Measurements from ENCODE around the gene JARID2.
A peak's percentile ranks its signal among the peaks of the same experiment; 100 is the strongest.
"Not testable (repeated sequence)": the region's sequence is repeated elsewhere in the genome, so short reads cannot be mapped to it uniquely, and the experiment has no call there.

The JARID2 gene

GRCh38 chr6:15265787-15266186 lies 19.9 kb downstream of the JARID2 start:
- no peak for DNase-seq

GRCh38 chr6:15266423-15266996 lies 20.6 kb downstream of the JARID2 start:
- no peak for DNase-seq

GRCh38 chr6:15267221-15267620 lies 21.4 kb downstream of the JARID2 start:
- no peak for DNase-seq

GRCh38 chr6:15268137-15268908 lies 22.5 kb downstream of the JARID2 start:
- no peak for DNase-seq

- DNase-seq: no peak
Measured at GRCh38 chr6:15269011-15269410, 23.1 kb downstream of the JARID2 start.

GRCh38 chr6:15269619-15270018 lies 23.8 kb downstream of the JARID2 start:
- no peak for DNase-seq

GRCh38 chr6:15270402-15270801 lies 24.5 kb downstream of the JARID2 start:
- no peak for DNase-seq

GRCh38 chr6:15272562-15272961 lies 26.7 kb downstream of the JARID2 start:
- no peak for DNase-seq

GRCh38 chr6:15274692-15275387 lies 29.0 kb downstream of the JARID2 start:
- DNase-seq: no peak

GRCh38 chr6:15276036-15276985 lies 30.4 kb downstream of the JARID2 start:
- peak in 1 of 2 experiments; percentile 23 for DNase-seq

- DNase-seq: no peak
Measured at GRCh38 chr6:15279047-15279661, 33.3 kb downstream of the JARID2 start.

GRCh38 chr6:15280028-15280427 lies 34.2 kb downstream of the JARID2 start:
- no peak for DNase-seq

- DNase-seq: peak in 1 of 2 experiments; percentile 37
Measured at GRCh38 chr6:15280961-15281360, 35.1 kb downstream of the JARID2 start.

- DNase-seq: no peak
Measured at GRCh38 chr6:15282334-15282733, 36.5 kb downstream of the JARID2 start.

GRCh38 chr6:15283986-15284361 lies 38.1 kb downstream of the JARID2 start:
- DNase-seq: no peak

GRCh38 chr6:15284743-15285142 lies 38.9 kb downstream of the JARID2 start:
- DNase-seq: no peak

GRCh38 chr6:15285682-15286294 lies 39.9 kb downstream of the JARID2 start:
- no peak for DNase-seq

GRCh38 chr6:15287670-15288375 lies 42.0 kb downstream of the JARID2 start:
- DNase-seq: no peak

GRCh38 chr6:15288856-15289255 lies 43.0 kb downstream of the JARID2 start:
- DNase-seq: no peak

GRCh38 chr6:15289456-15289855 lies 43.6 kb downstream of the JARID2 start:
- DNase-seq: not testable (repeated sequence)

- DNase-seq: no peak
Measured at GRCh38 chr6:15290067-15290680, 44.3 kb downstream of the JARID2 start.
